HEK293 (cell line): ENCODE measurements around the gene RAD50.

Experiments used
- CTCF ChIA-PET: fragments of 350-600 bp; formaldehyde crosslinking; extraction: SDS; loops from one replicate; lab custom pipeline; 2021; ENCODE audit warnings: antibody characterized with exemption; lab: Yijun Ruan, JAX
- POLR2A ChIA-PET: fragments of 300-600 bp; formaldehyde crosslinking; extraction: SDS; loops from one replicate; lab custom pipeline; 2020; ENCODE audit warnings: antibody characterized with exemption, inconsistent platforms; lab: Yijun Ruan, JAX
- H3K27ac ChIP-seq: fragments of 200-500 bp; sonication (Bioruptor generic); 2 replicates; pipeline ENCODE4 v1.5.1; 2014; ENCODE audit warnings: low read depth, low read length, control low read depth, inconsistent platforms; ENCODE audit errors: extremely low read depth
- H3K36me3 ChIP-seq, 2 experiments: fragments of 200-500 bp in 1 of 2; sonication (Bioruptor generic) in 1 of 2; 1 replicate in 1 of 2; 2 replicates in 1 of 2; pipeline ENCODE4 v1.5.1; 2014 to 2017; ENCODE audit warnings: inconsistent platforms in 2 of 2, low read length in 2 of 2; ENCODE audit not compliant: control insufficient read depth in 2 of 2, insufficient read depth in 1 of 2
- H3K4me1 ChIP-seq: fragments of 200-500 bp; sonication (Bioruptor generic); 2 replicates; pipeline ENCODE4 v1.5.1; 2014; ENCODE audit warnings: mild to moderate bottlenecking, low read length, inconsistent platforms; ENCODE audit not compliant: control insufficient read depth, insufficient read depth
- H3K4me3 ChIP-seq: 2 replicates; pipeline ENCODE4 v1.5.1; 2011; ENCODE audit warnings: low read depth, mild to moderate bottlenecking, control low read depth, low read length, moderate library complexity
- H3K9me3 ChIP-seq: fragments of 200-500 bp; sonication (Bioruptor generic); 2 replicates; pipeline ENCODE4 v1.5.1; 2014; ENCODE audit warnings: low read depth, low read length, inconsistent platforms; ENCODE audit not compliant: control insufficient read depth, insufficient read depth
- BCL6B ChIP-seq: fragments of 450-650 bp; formaldehyde crosslinking; IDR thresholded peaks from 2 replicates; pipeline ENCODE4 v1.5.1; 2017; ENCODE audit warnings: missing biosample characterization, missing genetic modification characterization
- IKZF3 ChIP-seq: fragments of 450-650 bp; IDR thresholded peaks from 2 replicates; pipeline ENCODE4 v1.5.0; 2018; ENCODE audit warnings: missing biosample characterization, mild to moderate bottlenecking, missing genetic modification characterization, moderate library complexity
- KLF1 ChIP-seq: fragments of 450-650 bp; formaldehyde crosslinking; IDR thresholded peaks from 2 replicates; pipeline ENCODE4 v1.5.1; 2016; ENCODE audit warnings: missing biosample characterization, missing genetic modification characterization
- KLF16 ChIP-seq: fragments of 450-650 bp; formaldehyde crosslinking; IDR thresholded peaks from 2 replicates; pipeline ENCODE4 v1.5.1; 2017; ENCODE audit warnings: missing biosample characterization, missing genetic modification characterization
- KLF17 ChIP-seq: fragments of 450-650 bp; formaldehyde crosslinking; IDR thresholded peaks from 2 replicates; pipeline ENCODE4 v1.5.1; 2016; ENCODE audit warnings: missing biosample characterization, missing genetic modification characterization
- KLF9 ChIP-seq: fragments of 450-650 bp; formaldehyde crosslinking; IDR thresholded peaks from 2 replicates; pipeline ENCODE4 v1.5.1; 2016; ENCODE audit warnings: missing biosample characterization, missing genetic modification characterization, low read depth
- MYNN ChIP-seq: fragments of 450-650 bp; formaldehyde crosslinking; IDR thresholded peaks from 2 replicates; pipeline ENCODE4 v1.5.1; 2016; ENCODE audit warnings: missing biosample characterization, missing genetic modification characterization, borderline replicate concordance
- PRDM4 ChIP-seq: fragments of 450-650 bp; formaldehyde crosslinking; IDR thresholded peaks from 2 replicates; pipeline ENCODE4 v1.5.1; 2017; ENCODE audit warnings: missing biosample characterization, missing genetic modification characterization
- PRDM6 ChIP-seq: fragments of 450-650 bp; formaldehyde crosslinking; IDR thresholded peaks from 2 replicates; pipeline ENCODE4 v1.5.1; 2017; ENCODE audit warnings: missing biosample characterization, missing genetic modification characterization
- SCRT1 ChIP-seq: fragments of 450-650 bp; formaldehyde crosslinking; IDR thresholded peaks from 2 replicates; pipeline ENCODE4 v1.5.1; 2016; ENCODE audit warnings: missing biosample characterization, missing genetic modification characterization, borderline replicate concordance
- ZBTB21 ChIP-seq: fragments of 450-650 bp; formaldehyde crosslinking; IDR thresholded peaks from 2 replicates; pipeline ENCODE4 v1.5.1; 2017; ENCODE audit warnings: missing biosample characterization, missing genetic modification characterization
- ZFHX2 ChIP-seq: fragments of 450-650 bp; formaldehyde crosslinking; conservative IDR thresholded peaks from 2 replicates; pipeline ENCODE4 v1.5.1; 2016; ENCODE audit warnings: missing biosample characterization, missing genetic modification characterization
- ZNF146 ChIP-seq: fragments of 450-650 bp; formaldehyde crosslinking; IDR thresholded peaks from 2 replicates; pipeline ENCODE4 v1.5.1; 2016; ENCODE audit warnings: missing biosample characterization, missing genetic modification characterization
- ZNF18 ChIP-seq: fragments of 450-650 bp; formaldehyde crosslinking; IDR thresholded peaks from 2 replicates; pipeline ENCODE4 v1.5.1; 2016; ENCODE audit warnings: missing biosample characterization, missing genetic modification characterization
- ZNF19 ChIP-seq: fragments of 450-650 bp; formaldehyde crosslinking; IDR thresholded peaks from 2 replicates; pipeline ENCODE4; 2016; ENCODE audit warnings: missing biosample characterization, missing genetic modification characterization, low read depth
- ZNF26 ChIP-seq: fragments of 450-650 bp; formaldehyde crosslinking; IDR thresholded peaks from 2 replicates; pipeline ENCODE4 v1.5.1; 2016; ENCODE audit warnings: missing biosample characterization, missing genetic modification characterization
- ZNF341 ChIP-seq: fragments of 450-650 bp; formaldehyde crosslinking; IDR thresholded peaks from 2 replicates; pipeline ENCODE4; 2016; ENCODE audit warnings: low read depth, missing biosample characterization, missing genetic modification characterization
- ZNF362 ChIP-seq: fragments of 450-650 bp; formaldehyde crosslinking; IDR thresholded peaks from 2 replicates; pipeline ENCODE4 v1.5.1; 2016; ENCODE audit warnings: missing biosample characterization, missing genetic modification characterization
- ZNF366 ChIP-seq: fragments of 450-650 bp; formaldehyde crosslinking; conservative IDR thresholded peaks from 2 replicates; pipeline ENCODE4 v1.5.1; 2016; ENCODE audit warnings: missing biosample characterization, missing genetic modification characterization
- ZNF37A ChIP-seq: fragments of 450-650 bp; IDR thresholded peaks from 2 replicates; pipeline ENCODE4 v1.5.1; 2018; ENCODE audit warnings: missing biosample characterization, missing genetic modification characterization
- ZNF560 ChIP-seq: fragments of 450-650 bp; formaldehyde crosslinking; IDR thresholded peaks from 2 replicates; pipeline ENCODE4 v1.5.1; 2017; ENCODE audit warnings: missing biosample characterization, missing genetic modification characterization, borderline replicate concordance
- ZNF585B ChIP-seq: fragments of 450-650 bp; formaldehyde crosslinking; IDR thresholded peaks from 2 replicates; pipeline ENCODE4 v1.5.1; 2016; ENCODE audit warnings: missing biosample characterization, missing genetic modification characterization
- ZNF624 ChIP-seq: fragments of 450-650 bp; formaldehyde crosslinking; IDR thresholded peaks from 2 replicates; pipeline ENCODE4 v1.5.1; 2017; ENCODE audit warnings: missing biosample characterization, missing genetic modification characterization
- ZNF658 ChIP-seq: fragments of 450-650 bp; formaldehyde crosslinking; IDR thresholded peaks from 2 replicates; pipeline ENCODE4; 2016; ENCODE audit warnings: missing biosample characterization, missing genetic modification characterization
- ZNF660 ChIP-seq: fragments of 450-650 bp; IDR thresholded peaks from 2 replicates; pipeline ENCODE4 v1.5.1; 2018; ENCODE audit warnings: missing biosample characterization, mild to moderate bottlenecking, missing genetic modification characterization
- ZNF792 ChIP-seq: fragments of 450-650 bp; formaldehyde crosslinking; IDR thresholded peaks from 2 replicates; pipeline ENCODE4 v1.5.1; 2016; ENCODE audit warnings: missing biosample characterization, missing genetic modification characterization
- ZNF830 ChIP-seq: fragments of 450-650 bp; IDR thresholded peaks from 2 replicates; pipeline ENCODE4 v1.5.0; 2018; ENCODE audit warnings: missing biosample characterization, missing genetic modification characterization, low read depth, mild to moderate bottlenecking, moderate library complexity

RAD50 gene

GRCh38 chr5:132681983-132682382 lies 125.2 kb downstream of the RAD50 start:
- Histone ChIP-seq H3K36me3 (no peaks in the 10 kb centered on the region), H3K27ac (no peak overlapping the region), H3K4me3 (no peak overlapping the region), H3K9me3 (no peaks in the 10 kb centered on the region), H3K4me1 (no peaks in the 10 kb centered on the region)
- no peak for TF ChIP-seq ZNF792 (tag by site-specific recombination)
- TF ChIP-seq ZNF560 (tag by site-specific recombination) = no peak
- TF ChIP-seq ZNF146 = no peak
- no peak for TF ChIP-seq SCRT1
- TF ChIP-seq ZNF624 = no peak
- TF ChIP-seq ZNF366 = no peak
- TF ChIP-seq ZNF18 (tag by site-specific recombination) = no peak
- no peak for TF ChIP-seq KLF17 (tag by site-specific recombination)
- no peak for TF ChIP-seq ZNF585B (tag by site-specific recombination)
- no peak for TF ChIP-seq ZNF362
- no peak for TF ChIP-seq MYNN (tag by site-specific recombination)
- no peak for TF ChIP-seq BCL6B (tag by site-specific recombination)
- TF ChIP-seq ZNF658 (tag by site-specific recombination) = no peak
- no peak for TF ChIP-seq ZBTB21
- ChIA-PET CTCF (interaction anchor here (1.2 kb wide), 1 partner anchor 13 kb away, joined by 3 read pairs; no protein-coding TSS in a partner anchor), POLR2A (interaction anchor here (1.1 kb wide), 1 partner anchor 55 kb away, joined by 3 read pairs; the partner anchor contains the start of gene KIF3A)

GRCh38 chr5:132684491-132684890 lies 127.7 kb downstream of the RAD50 start:
- H3K4me1 ChIP-seq = peaks cover 4% of the 10 kb centered on the region
- CTCF ChIA-PET = interaction anchor here (0.9 kb wide), 1 partner anchor 157 kb away, joined by 3 read pairs; no protein-coding TSS in a partner anchor
- POLR2A ChIA-PET = no interaction called here
- no peak overlapping the region for H3K4me3 ChIP-seq
- H3K9me3 ChIP-seq = no peaks in the 10 kb centered on the region
- H3K36me3 ChIP-seq = no peaks in the 10 kb centered on the region
- no peak overlapping the region for H3K27ac ChIP-seq
- TF ChIP-seq ZNF658 (tag by site-specific recombination) (no peak), ZNF660 (tag by site-specific recombination) (no peak), ZNF19 (tag by site-specific recombination) (no peak), KLF9 (tag by site-specific recombination) (no peak), ZNF37A (tag by site-specific recombination) (no peak), ZNF341 (tag by site-specific recombination) (no peak), IKZF3 (tag by site-specific recombination) (no peak), KLF16 (tag by site-specific recombination) (no peak), PRDM6 (tag by site-specific recombination) (no peak), PRDM4 (tag by site-specific recombination) (no peak), KLF1 (tag by site-specific recombination) (no peak), ZFHX2 (tag by site-specific recombination) (no peak), ZNF830 (no peak), ZNF26 (no peak)
